Glutamatergic neuron (in vitro differentiated cells): Measurements from ENCODE around the gene RPTOR. TPM values are rescaled to one million over a fixed set of nuclear protein-coding genes. Genes with fewer than 3 reads are reported as not detected.

ENCODE experiments used
- DNase-seq: peaks from one replicate; pipeline ENCODE4 v3.0.0; 2022
- H3K27ac Mint-ChIP-seq: one replicate; pipeline ENCODE4 v1.8.0; 2020; ENCODE audit warnings: mild to moderate bottlenecking, mixed read lengths, inconsistent platforms; ENCODE audit not compliant: unreplicated experiment
- H3K27me3 Mint-ChIP-seq: one replicate; pipeline ENCODE4 v1.8.0; 2020; ENCODE audit warnings: mild to moderate bottlenecking, moderate library complexity, mixed read lengths, inconsistent platforms; ENCODE audit not compliant: unreplicated experiment
- H3K36me3 Mint-ChIP-seq: one replicate; pipeline ENCODE4 v1.8.0; 2020; ENCODE audit warnings: mild to moderate bottlenecking, mixed read lengths, inconsistent platforms; ENCODE audit not compliant: unreplicated experiment
- H3K4me1 Mint-ChIP-seq: one replicate; pipeline ENCODE4 v1.8.0; 2020; ENCODE audit warnings: mild to moderate bottlenecking, low read depth, mixed read lengths, inconsistent platforms; ENCODE audit not compliant: unreplicated experiment
- H3K4me3 Mint-ChIP-seq: one replicate; pipeline ENCODE4 v1.8.0; 2020; ENCODE audit warnings: mild to moderate bottlenecking, mixed read lengths, inconsistent platforms; ENCODE audit not compliant: unreplicated experiment
- H3K9me3 Mint-ChIP-seq: one replicate; pipeline ENCODE4 v1.8.0; 2020; ENCODE audit warnings: mild to moderate bottlenecking, moderate library complexity, mixed read lengths, inconsistent platforms; ENCODE audit not compliant: unreplicated experiment
- CTCF ChIP-seq: fragments of 200-600 bp; sonication (generic); IDR thresholded peaks from one replicate; pipeline ENCODE4 v1.5.0; 2021; ENCODE audit not compliant: partially characterized antibody, unreplicated experiment
- total RNA-seq: library from RNA; stranded (reverse); fragmentation: NEBNext Ultra II Directional; extraction: Animal tissue kit (Norgen Biotek cat#: 25700); gene quantifications from one replicate; pipeline ENCODE4 v1.2.1, GENCODE V29; 2021; ENCODE audit not compliant: unreplicated experiment

Gene RPTOR
- total RNA-seq, 1 donor from 2014 or later = 39.8 TPM

- Mint-ChIP-seq H3K4me1 (peaks cover 8% of the 10 kb centered on the region), H3K4me3 (no peak overlapping the region), H3K36me3 (no peaks in the 10 kb centered on the region), H3K9me3 (peaks cover 9% of the 10 kb centered on the region), H3K27ac (no peak overlapping the region), H3K27me3 (peaks cover 2% of the 10 kb centered on the region)
- TF ChIP-seq CTCF = no peak
- peak; percentile 18 for DNase-seq
Observed at GRCh38 chr17:80964544-80964856, 419.9 kb downstream of the RPTOR start.

- no peaks in the 10 kb centered on the region for H3K36me3 Mint-ChIP-seq
- TF ChIP-seq CTCF = no peak
- peak; percentile 31 for DNase-seq
- peaks cover 9% of the 10 kb centered on the region for H3K9me3 Mint-ChIP-seq
- no peak overlapping the region for H3K4me3 Mint-ChIP-seq
- H3K27ac Mint-ChIP-seq = no peak overlapping the region
- peaks cover 8% of the 10 kb centered on the region for H3K4me1 Mint-ChIP-seq
- H3K27me3 Mint-ChIP-seq = peaks cover 2% of the 10 kb centered on the region
Observed at GRCh38 chr17:80964859-80965580, 420.4 kb downstream of the RPTOR start.

GRCh38 chr17:80965606-80966005 lies 421.0 kb downstream of the RPTOR start:
- Mint-ChIP-seq H3K27ac (no peak overlapping the region), H3K36me3 (no peaks in the 10 kb centered on the region), H3K4me1 (peaks cover 8% of the 10 kb centered on the region), H3K27me3 (peaks cover 2% of the 10 kb centered on the region), H3K4me3 (no peak overlapping the region), H3K9me3 (peaks cover 9% of the 10 kb centered on the region)
- no peak for DNase-seq
- no peak for TF ChIP-seq CTCF

GRCh38 chr17:80967404-80967872 lies 422.8 kb downstream of the RPTOR start:
- Mint-ChIP-seq H3K27me3 (peaks cover 4% of the 10 kb centered on the region), H3K4me1 (peaks cover 4% of the 10 kb centered on the region), H3K36me3 (no peaks in the 10 kb centered on the region), H3K27ac (no peak overlapping the region), H3K4me3 (no peak overlapping the region), H3K9me3 (peaks cover 9% of the 10 kb centered on the region)
- DNase-seq = no peak
- TF ChIP-seq CTCF = no peak

GRCh38 chr17:80968602-80969029 lies 424.0 kb downstream of the RPTOR start:
- peaks cover 2% of the 10 kb centered on the region for H3K4me1 Mint-ChIP-seq
- no peak overlapping the region for H3K27ac Mint-ChIP-seq
- TF ChIP-seq CTCF = no peak
- peak; percentile 11 for DNase-seq
- H3K36me3 Mint-ChIP-seq = no peaks in the 10 kb centered on the region
- no peak overlapping the region for H3K4me3 Mint-ChIP-seq
- H3K27me3 Mint-ChIP-seq = peaks cover 4% of the 10 kb centered on the region
- H3K9me3 Mint-ChIP-seq = peaks cover 9% of the 10 kb centered on the region
